DOHH2 (cell line): ENCODE measurements around the gene MON1B.

Experiments
- H3F3A ChIP-seq: fragments of 200-600 bp; sonication (generic), shearing (Covaris generic); 2 replicates; pipeline ENCODE4 v1.6.0; 2016; ENCODE audit warnings: antibody characterized with exemption, mild to moderate bottlenecking; ENCODE audit not compliant: control insufficient read depth, insufficient read depth
- H3K27ac ChIP-seq: fragments of 200-600 bp; sonication (generic); 2 replicates; pipeline ENCODE4 v1.5.1; 2014; ENCODE audit warnings: low read depth, mild to moderate bottlenecking, low read length, moderate library complexity
- H3K27me3 ChIP-seq: fragments of 200-600 bp; sonication (generic); 2 replicates; pipeline ENCODE4 v1.6.1; 2014; ENCODE audit warnings: mild to moderate bottlenecking, low read length, mixed read lengths; ENCODE audit not compliant: control insufficient read depth
- H3K36me3 ChIP-seq: fragments of 200-600 bp; sonication (generic); 2 replicates; pipeline ENCODE4 v1.6.1; 2014; ENCODE audit warnings: mild to moderate bottlenecking, low read length, moderate library complexity, mixed read lengths; ENCODE audit not compliant: control insufficient read depth
- H3K4me1 ChIP-seq: fragments of 200-600 bp; sonication (generic); 2 replicates; pipeline ENCODE4 v1.6.1; 2014; ENCODE audit warnings: mild to moderate bottlenecking, low read length, mixed read lengths; ENCODE audit not compliant: control insufficient read depth
- H3K4me2 ChIP-seq: fragments of 200-600 bp; sonication (generic); 2 replicates; pipeline ENCODE4 v1.6.0; 2014; ENCODE audit warnings: mild to moderate bottlenecking, low read length, moderate library complexity
- H3K4me3 ChIP-seq: fragments of 200-600 bp; sonication (generic); 2 replicates; pipeline ENCODE4 v1.5.1; 2014; ENCODE audit warnings: mild to moderate bottlenecking, low read length, mixed read lengths
- H3K79me2 ChIP-seq: fragments of 200-600 bp; sonication (generic); 2 replicates; pipeline ENCODE4 v1.6.1; 2014; ENCODE audit warnings: mild to moderate bottlenecking, low read length, mixed read lengths; ENCODE audit not compliant: control insufficient read depth
- H3K9me2 ChIP-seq: fragments of 200-600 bp; sonication (generic); replicated peaks from 2 replicates; pipeline ENCODE4 v1.6.1; 2014; ENCODE audit warnings: mild to moderate bottlenecking, low read length, mixed read lengths; ENCODE audit not compliant: control insufficient read depth
- H3K9me3 ChIP-seq: fragments of 200-600 bp; sonication (generic); 2 replicates; pipeline ENCODE4 v1.6.1; 2014; ENCODE audit warnings: antibody characterized with exemption, low read length, mixed read lengths; ENCODE audit not compliant: control insufficient read depth, insufficient read depth
- H4K20me1 ChIP-seq: fragments of 200-600 bp; sonication (generic); 2 replicates; pipeline ENCODE4 v1.6.0; 2014; ENCODE audit warnings: low read depth, mild to moderate bottlenecking, antibody characterized with exemption, low read length, moderate library complexity; ENCODE audit not compliant: control insufficient read depth, insufficient read depth
- EZH2phosphoT487 ChIP-seq: fragments of 200-600 bp; sonication (generic); IDR thresholded peaks from 2 replicates; pipeline ENCODE4 v1.6.1; 2017; ENCODE audit warnings: borderline replicate concordance, mild to moderate bottlenecking, antibody characterized with exemption, low read length, moderate library complexity, mixed read lengths
- TF ChIP-seq, protein P1 (sequence below): fragments of 200-600 bp; sonication (generic); IDR thresholded peaks from one replicate; pipeline ENCODE4 v1.5.1; 2014; ENCODE audit warnings: antibody characterized with exemption, mild to moderate bottlenecking, low read depth, low read length; ENCODE audit not compliant: poor library complexity, severe bottlenecking

MON1B gene

DNA sequence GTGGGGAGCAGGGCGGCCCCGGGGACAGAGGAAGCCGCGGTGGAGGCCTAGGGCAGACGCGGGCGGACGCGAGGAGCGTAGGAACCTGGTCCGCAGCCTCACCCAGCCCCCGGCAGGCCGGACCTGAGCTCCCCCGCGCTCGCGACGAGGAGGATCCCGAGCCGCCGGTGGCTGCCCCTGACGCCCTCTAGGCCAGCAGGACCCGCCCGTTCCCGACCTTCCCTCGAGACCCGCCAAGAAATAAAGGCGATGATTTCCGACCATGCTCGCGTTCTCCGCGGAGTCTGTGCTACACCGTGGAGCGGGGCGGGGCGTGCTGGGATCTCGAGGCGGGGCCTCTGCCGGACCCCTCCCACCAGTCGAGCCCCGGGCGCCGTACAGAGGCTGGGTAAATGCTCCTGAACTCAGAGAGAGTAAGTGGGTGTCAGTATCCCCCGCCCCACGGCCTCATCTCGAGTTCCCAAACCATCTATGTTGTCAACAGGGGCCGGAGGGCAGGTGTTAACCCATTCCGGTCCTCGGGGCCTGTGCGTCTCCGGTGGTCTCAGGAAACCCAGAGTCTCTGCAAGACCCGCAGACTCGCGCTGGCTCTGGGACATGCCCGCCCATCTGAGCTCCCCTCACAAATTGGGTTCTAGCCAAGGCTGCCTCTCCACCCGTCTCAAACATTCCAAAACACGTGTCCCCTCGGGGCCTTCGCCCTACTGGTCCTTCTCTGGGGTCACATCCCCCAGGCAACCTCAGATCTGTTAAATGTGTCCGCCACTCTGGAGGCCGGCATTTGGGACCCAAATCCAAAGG lies 22.0 kb downstream of the MON1B start:
- Histone ChIP-seq H3K4me2 (peak overlapping the region; percentile 94), H3K27ac (peak overlapping the region; percentile 70), H3K4me1 (peaks cover 14% of the 10 kb centered on the region), H3F3A (no peaks in the 10 kb centered on the region), H3K36me3 (no peaks in the 10 kb centered on the region; the same call in 1 of the 2 replicates), H3K9me2 (no peaks in the 10 kb centered on the region; the same call in 1 of the 2 replicates), H3K4me3 (peak overlapping the region; percentile 97), H3K27me3 (no peaks in the 10 kb centered on the region), H4K20me1 (no peaks in the 10 kb centered on the region), H3K9me3 (no peaks in the 10 kb centered on the region), H3K79me2 (peaks cover 8% of the 10 kb centered on the region)
- TF ChIP-seq EZH2phosphoT487: no peak

DNA sequence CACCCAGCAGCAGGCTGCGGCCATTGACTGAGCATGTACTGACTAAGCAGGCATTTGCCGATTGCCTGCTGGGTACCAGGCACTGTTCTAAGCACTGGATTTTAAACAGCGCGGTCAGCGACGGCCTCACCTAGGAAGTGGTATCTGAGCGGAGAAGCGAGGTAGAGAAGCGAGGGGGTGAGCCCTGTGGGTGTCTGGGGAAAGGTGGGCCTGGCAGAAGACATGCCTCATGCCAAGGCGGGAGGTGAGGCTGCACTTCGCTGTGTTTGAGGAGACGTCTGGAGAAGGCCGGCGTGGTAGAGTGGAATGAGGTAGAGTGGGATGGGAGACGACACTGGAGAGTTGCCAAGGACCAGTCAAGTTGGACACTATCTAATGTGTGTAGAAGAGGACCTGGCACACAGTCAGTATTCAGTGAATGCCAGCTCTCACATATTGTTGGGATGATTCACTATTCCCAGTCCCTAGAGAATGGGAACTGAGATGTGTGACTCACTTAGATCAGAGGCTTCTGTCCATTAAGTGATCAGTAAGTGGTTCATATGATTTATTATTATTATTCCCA lies 22.6 kb downstream of the MON1B start:
- Histone ChIP-seq H3K4me2 (peak overlapping the region; percentile 94; the same call in 1 of the 2 replicates), H3K4me1 (peaks cover 14% of the 10 kb centered on the region)

DNA sequence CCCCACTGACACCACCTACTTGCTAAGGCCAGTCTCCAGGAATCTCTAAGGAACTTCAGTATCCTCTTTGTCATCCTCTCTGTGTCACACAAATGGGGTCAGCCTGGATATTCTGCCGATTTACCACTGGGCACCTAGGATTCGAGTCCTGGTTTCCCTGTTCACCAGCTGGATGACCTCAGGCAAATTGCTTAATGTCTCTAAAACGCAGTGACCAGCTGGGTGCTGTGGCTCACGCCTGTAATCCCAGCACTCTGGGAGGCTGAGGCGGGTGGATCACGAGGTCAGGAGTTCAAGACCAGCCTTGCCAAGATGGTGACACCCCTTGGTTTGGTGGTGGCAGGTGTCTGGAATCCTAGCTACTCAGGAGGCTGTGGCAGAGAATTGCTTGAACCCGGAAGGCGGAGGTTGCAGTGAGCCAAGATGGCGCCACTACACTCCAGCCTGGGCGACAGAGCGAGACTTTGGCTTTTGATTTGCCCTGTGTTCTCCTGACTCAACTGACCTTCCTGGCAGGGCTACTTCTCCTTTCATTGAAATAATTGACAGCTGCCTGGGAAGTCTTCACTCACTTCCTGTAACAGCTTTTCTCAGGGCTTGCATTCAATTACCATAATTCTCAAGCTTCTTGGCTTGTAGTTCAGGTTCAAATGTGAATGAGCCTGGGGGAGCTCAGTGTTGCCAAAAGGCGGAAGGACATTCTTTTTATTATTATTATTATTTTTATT lies 23.6 kb downstream of the MON1B start:
- H3K27me3 ChIP-seq: no peaks in the 10 kb centered on the region
- no peaks in the 10 kb centered on the region for H3K9me3 ChIP-seq
- no peaks in the 10 kb centered on the region for H3F3A ChIP-seq
- H3K4me1 ChIP-seq: peaks cover 14% of the 10 kb centered on the region
- no peak overlapping the region for H3K4me3 ChIP-seq
- H3K36me3 ChIP-seq: no peaks in the 10 kb centered on the region; the same call in 1 of the 2 replicates
- H3K4me2 ChIP-seq: no peak overlapping the region
- H3K9me2 ChIP-seq: no peaks in the 10 kb centered on the region; the same call in 1 of the 2 replicates
- no peak for TF ChIP-seq EZH2phosphoT487
- TF ChIP-seq, protein P1, sequence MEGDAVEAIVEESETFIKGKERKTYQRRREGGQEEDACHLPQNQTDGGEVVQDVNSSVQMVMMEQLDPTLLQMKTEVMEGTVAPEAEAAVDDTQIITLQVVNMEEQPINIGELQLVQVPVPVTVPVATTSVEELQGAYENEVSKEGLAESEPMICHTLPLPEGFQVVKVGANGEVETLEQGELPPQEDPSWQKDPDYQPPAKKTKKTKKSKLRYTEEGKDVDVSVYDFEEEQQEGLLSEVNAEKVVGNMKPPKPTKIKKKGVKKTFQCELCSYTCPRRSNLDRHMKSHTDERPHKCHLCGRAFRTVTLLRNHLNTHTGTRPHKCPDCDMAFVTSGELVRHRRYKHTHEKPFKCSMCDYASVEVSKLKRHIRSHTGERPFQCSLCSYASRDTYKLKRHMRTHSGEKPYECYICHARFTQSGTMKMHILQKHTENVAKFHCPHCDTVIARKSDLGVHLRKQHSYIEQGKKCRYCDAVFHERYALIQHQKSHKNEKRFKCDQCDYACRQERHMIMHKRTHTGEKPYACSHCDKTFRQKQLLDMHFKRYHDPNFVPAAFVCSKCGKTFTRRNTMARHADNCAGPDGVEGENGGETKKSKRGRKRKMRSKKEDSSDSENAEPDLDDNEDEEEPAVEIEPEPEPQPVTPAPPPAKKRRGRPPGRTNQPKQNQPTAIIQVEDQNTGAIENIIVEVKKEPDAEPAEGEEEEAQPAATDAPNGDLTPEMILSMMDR: no peak
- no peak overlapping the region for H3K27ac ChIP-seq
- H3K79me2 ChIP-seq: peaks cover 8% of the 10 kb centered on the region
- no peaks in the 10 kb centered on the region for H4K20me1 ChIP-seq

More for the DNA sequence above, 22.6 kb downstream of the MON1B start:
- Histone ChIP-seq H3K36me3 (no peaks in the 10 kb centered on the region; the same call in 1 of the 2 replicates), H3K79me2 (peaks cover 8% of the 10 kb centered on the region), H3K4me3 (peak overlapping the region; percentile 97), H3F3A (no peaks in the 10 kb centered on the region), H3K27ac (no peak overlapping the region), H3K9me3 (no peaks in the 10 kb centered on the region), H3K9me2 (no peaks in the 10 kb centered on the region; the same call in 1 of the 2 replicates), H3K27me3 (no peaks in the 10 kb centered on the region), H4K20me1 (no peaks in the 10 kb centered on the region)
- TF ChIP-seq, protein P1: no peak
- no peak for TF ChIP-seq EZH2phosphoT487
